GM15510 (cell line): ENCODE results near the gene GPR21.

Experiments used
- POLR2A ChIP-seq: IDR thresholded peaks from 3 replicates; pipeline ENCODE4 v1.6.1; 2011; ENCODE audit warnings: borderline replicate concordance; ENCODE audit not compliant: insufficient read length; ENCODE audit errors: extremely low read depth

Gene GPR21

GRCh38 chr9:123046406-123047195, 13.1 kb downstream of the GPR21 start:
- no peak for TF ChIP-seq POLR2A

- no peak for TF ChIP-seq POLR2A
These were observed 15.3 kb downstream of the GPR21 start for GRCh38 chr9:123048748-123049147.

GRCh38 chr9:123049589-123050222, 16.2 kb downstream of the GPR21 start:
- no peak for TF ChIP-seq POLR2A

- TF ChIP-seq POLR2A, result no peak
These were observed 19.6 kb downstream of the GPR21 start for GRCh38 chr9:123053046-123053445.

- no peak for TF ChIP-seq POLR2A
These were observed 20.2 kb downstream of the GPR21 start for GRCh38 chr9:123053711-123054110.

- no peak for TF ChIP-seq POLR2A
These were observed 25.4 kb downstream of the GPR21 start for GRCh38 chr9:123058834-123059233.

- TF ChIP-seq POLR2A, result no peak
These were observed 26.2 kb downstream of the GPR21 start for GRCh38 chr9:123059472-123060220.

GRCh38 chr9:123061216-123061615, 27.7 kb downstream of the GPR21 start:
- no peak for TF ChIP-seq POLR2A

GRCh38 chr9:123062351-123063176, 29.1 kb downstream of the GPR21 start:
- TF ChIP-seq POLR2A, result no peak

GRCh38 chr9:123063177-123063598, 29.7 kb downstream of the GPR21 start:
- no peak for TF ChIP-seq POLR2A

GRCh38 chr9:123063896-123064295, 30.4 kb downstream of the GPR21 start:
- no peak for TF ChIP-seq POLR2A

GRCh38 chr9:123064716-123065115, 31.2 kb downstream of the GPR21 start:
- no peak for TF ChIP-seq POLR2A

- TF ChIP-seq POLR2A, result no peak
These were observed 31.7 kb downstream of the GPR21 start for GRCh38 chr9:123065196-123065595.

- no peak for TF ChIP-seq POLR2A
These were observed 33.7 kb downstream of the GPR21 start for GRCh38 chr9:123067136-123067535.
